T-helper 1 cell treated with Interleukin-12 subunit alpha and Interleukin-12 subunit beta and Interleukin-4 antibody, amounts not matched to agents 30 ng/mL and 1 ng/mL, for 36 hours (primary cell): Measurements from ENCODE around the gene FIBCD1. TPM values are rescaled to one million over a fixed set of nuclear protein-coding genes. Genes with fewer than 3 reads are reported as not detected.

ENCODE experiments used
- intact Hi-C: fragments of 100-400 bp; cut with micrococcal nuclease; formaldehyde crosslinking; loops from one replicate; pipeline ENCODE4 v1.15.1; 2024
- total RNA-seq: library from RNA; stranded (reverse); gene quantifications from 2 replicates; pipeline ENCODE4 v1.2.3, GENCODE V29; 2022

The FIBCD1 gene
- total RNA-seq, 1 donor from 2014 or later: not detected

GRCh38 chr9:130897105-130897751 is 41.8 kb downstream of the FIBCD1 start:
- intact Hi-C loops: no loop called here

- intact Hi-C loops: no loop called here
These were observed 42.6 kb downstream of the FIBCD1 start, which contains the start of gene QRFP for GRCh38 chr9:130896233-130897014. Gene QRFP, minus strand, starts transcription at chr9:130896812. Its CDS starts 2,974 bp downstream, at chr9:130893838.

GRCh38 chr9:130895481-130896232 is 43.4 kb downstream of the FIBCD1 start:
- intact Hi-C loops: no loop called here

DNA sequence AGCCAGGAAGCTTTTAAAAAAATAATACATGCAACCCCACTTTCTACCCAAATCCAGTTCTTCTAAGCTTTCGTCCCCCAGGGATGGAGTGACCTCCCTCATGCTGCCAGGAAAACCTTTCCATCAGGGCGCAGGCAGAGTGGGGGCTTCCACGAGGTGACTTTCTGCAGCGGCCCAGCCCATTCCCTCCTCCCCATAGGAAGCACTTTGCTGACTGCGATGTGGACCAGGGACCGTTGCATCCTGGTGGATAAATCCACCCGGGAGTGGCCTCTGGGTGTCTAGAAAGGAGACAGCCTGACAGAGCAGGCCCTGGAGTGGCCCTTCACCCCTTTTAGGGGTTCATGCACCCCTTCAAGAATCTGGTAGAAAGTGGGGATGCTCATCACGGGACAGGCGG is 44.0 kb downstream of the FIBCD1 start:
- intact Hi-C loops: no loop called here

DNA sequence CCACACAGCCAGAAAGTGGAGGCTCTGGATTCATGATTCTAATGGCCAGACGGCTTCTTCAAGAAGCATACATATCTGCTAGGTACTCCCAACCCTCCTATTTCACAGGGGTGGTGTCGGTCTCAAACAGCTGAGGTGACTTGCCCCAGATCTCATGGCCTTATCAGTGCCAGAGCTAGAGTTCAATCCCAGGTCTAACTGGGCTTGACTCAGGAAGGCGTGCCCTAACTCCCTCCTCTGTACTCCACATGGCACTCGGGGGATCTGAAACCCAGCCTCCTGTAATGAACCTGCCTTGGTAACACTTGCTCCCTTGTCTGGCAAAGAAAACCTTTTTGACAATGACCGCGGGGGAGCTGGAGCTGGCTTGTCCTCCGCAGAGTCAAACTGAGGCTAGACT is 44.5 kb downstream of the FIBCD1 start:
- intact Hi-C loops: no loop called here

- intact Hi-C loops: no loop called here
These were observed 45.5 kb downstream of the FIBCD1 start for GRCh38 chr9:130893341-130894101.

DNA sequence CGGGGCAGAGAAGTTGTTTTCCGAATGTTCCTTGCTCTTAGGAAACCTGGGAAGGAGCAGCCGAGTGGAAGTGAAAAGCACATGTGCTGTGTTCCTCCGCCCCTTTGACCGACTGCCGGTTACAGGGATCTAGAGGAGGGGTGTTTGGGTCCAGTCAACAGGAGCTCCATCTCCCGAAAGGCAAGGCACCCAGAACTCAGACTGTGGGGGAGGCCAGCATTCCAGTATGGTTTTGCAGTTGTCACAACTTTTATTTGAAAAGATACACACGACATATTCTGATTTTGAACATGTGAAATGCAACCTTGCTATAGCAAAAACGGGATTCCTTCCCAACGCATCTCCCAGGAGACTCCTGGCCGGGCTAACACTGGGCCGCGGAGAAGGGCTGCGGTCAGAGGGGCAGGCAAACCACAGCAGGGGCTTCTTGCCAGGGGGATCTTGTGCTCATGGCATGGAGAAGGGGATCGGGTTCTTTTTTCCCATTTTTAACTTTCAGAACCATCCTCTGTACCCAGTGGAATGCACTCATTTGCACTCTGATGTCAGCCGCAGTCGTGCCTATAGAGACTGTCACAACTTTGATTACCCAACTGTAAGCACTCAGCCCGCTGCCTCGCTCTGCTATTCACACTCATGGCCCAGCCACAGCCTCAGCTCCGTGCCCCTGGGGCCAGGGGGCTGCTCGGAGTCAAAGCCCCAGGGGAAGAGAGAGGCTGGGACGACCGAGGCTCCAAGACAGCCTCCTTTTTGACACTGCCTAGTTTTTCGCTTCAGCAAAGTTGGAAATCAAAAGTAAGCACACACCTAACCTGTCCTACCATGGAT is 46.4 kb downstream of the FIBCD1 start:
- intact Hi-C loops: no loop called here

GRCh38 chr9:130891688-130892476 is 47.2 kb downstream of the FIBCD1 start:
- intact Hi-C loops: no loop called here

DNA sequence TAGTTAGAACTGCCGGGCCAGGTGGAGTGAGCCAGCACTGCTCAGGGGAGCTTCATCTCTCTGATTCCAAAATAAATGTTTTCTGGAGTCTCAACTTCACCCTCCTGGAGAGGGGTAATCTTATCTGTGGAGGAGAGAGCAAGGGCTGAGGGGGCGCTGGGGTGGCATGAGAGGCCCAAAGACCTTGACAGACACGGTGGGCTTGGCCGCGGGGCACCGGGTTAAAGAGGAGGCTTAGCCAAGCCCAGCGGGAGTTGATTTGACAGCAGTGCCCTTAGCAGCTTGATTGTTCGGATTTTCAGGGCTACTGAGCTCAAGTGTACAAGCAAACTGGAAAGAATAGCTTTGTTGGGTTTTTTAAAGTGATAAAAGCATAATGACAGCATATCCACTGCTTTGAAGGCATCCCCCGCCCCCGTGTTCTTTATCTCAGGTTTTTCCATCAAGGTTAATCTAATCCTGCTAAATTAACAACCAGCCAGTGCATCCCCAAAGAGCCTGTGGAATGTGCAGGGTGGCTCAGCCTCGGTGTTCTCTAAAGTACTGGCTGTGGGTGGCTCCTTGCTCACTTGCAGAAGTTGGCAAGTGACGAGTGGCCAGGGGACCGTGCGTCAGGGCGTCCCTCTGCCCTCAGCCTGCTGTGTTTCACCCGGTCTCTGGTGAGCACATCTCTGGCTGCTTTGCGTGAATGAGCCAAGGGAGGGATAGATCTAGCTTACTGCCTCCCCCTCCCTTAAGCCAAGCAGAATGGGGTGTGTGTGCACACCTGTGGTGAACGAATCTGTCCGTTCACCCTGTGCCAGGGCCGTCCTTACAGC is 48.0 kb downstream of the FIBCD1 start:
- intact Hi-C loops: no loop called here

- intact Hi-C loops: no loop called here
These were observed 48.9 kb downstream of the FIBCD1 start for GRCh38 chr9:130890124-130890523.

GRCh38 chr9:130888146-130888885 is 50.7 kb downstream of the FIBCD1 start:
- intact Hi-C loops: no loop called here

DNA sequence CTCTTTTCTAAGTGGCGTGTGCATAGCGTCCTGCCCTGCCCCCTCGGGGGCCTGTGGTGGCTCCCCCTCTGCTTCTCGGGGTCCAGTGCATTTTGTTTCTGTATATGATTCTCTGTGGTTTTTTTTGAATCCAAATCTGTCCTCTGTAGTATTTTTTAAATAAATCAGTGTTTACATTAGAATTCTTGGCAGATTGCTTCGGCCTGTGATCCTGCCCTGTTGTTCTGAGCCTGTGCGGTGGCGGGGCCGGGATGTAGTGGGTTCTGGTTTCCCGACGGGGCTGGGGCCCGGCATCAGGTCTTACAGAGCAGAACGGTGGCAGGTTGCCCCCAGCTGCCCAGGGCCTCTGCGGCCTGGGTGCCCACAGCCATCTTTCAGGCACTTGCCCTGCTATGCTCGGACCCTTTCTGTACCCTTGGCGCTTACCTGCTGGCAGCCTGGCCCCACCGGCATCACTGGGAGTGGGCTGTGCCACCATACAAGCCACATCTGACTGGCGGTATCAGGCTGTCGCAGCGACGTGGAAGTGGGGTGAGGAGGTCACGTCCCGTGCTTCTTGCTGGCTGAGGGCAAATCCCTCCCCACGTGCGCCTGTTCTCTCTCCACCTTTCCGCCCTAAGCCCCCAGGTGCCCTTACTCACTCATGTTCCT is 51.4 kb downstream of the FIBCD1 start:
- intact Hi-C loops: no loop called here

DNA sequence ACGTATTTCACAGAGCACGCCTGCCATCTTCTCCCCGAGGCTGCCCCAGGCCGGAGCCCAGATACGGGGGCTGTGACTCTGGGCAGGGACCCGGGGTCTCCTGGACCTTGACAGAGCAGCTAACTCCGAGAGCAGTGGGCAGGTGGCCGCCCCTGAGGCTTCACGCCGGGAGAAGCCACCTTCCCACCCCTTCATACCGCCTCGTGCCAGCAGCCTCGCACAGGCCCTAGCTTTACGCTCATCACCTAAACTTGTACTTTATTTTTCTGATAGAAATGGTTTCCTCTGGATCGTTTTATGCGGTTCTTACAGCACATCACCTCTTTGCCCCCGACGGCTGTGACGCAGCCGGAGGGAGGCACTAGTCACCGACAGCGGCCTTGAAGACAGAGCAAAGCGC is 52.1 kb downstream of the FIBCD1 start:
- intact Hi-C loops: no loop called here

DNA sequence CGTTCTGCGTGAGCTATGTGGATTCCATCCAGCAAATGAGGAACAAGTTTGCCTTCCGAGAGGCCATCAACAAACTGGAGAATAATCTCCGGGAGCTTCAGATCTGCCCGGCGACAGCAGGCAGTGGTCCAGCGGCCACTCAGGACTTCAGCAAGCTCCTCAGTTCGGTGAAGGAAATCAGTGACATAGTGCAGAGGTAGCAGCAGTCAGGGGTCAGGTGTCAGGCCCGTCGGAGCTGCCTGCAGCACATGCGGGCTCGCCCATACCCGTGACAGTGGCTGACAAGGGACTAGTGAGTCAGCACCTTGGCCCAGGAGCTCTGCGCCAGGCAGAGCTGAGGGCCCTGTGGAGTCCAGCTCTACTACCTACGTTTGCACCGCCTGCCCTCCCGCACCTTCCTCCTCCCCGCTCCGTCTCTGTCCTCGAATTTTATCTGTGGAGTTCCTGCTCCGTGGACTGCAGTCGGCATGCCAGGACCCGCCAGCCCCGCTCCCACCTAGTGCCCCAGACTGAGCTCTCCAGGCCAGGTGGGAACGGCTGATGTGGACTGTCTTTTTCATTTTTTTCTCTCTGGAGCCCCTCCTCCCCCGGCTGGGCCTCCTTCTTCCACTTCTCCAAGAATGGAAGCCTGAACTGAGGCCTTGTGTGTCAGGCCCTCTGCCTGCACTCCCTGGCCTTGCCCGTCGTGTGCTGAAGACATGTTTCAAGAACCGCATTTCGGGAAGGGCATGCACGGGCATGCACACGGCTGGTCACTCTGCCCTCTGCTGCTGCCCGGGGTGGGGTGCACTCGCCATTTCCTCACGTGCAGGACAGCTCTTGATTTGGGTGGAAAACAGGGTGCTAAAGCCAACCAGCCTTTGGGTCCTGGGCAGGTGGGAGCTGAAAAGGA is 53.3 kb downstream of the FIBCD1 start:
- intact Hi-C loops: no loop called here

- intact Hi-C loops: no loop called here
These were observed 54.2 kb downstream of the FIBCD1 start for GRCh38 chr9:130884542-130885483.
